ENCODE measurements around the gene MAN1A1. TPM values are rescaled to one million over a fixed set of nuclear protein-coding genes. Genes with fewer than 3 reads are reported as not detected.

Gene MAN1A1
- total and polyA plus RNA-seq, 2 of the 4 experiments (the other 2 are of a cell fraction) = 5.9 to 6.4 TPM

DNA sequence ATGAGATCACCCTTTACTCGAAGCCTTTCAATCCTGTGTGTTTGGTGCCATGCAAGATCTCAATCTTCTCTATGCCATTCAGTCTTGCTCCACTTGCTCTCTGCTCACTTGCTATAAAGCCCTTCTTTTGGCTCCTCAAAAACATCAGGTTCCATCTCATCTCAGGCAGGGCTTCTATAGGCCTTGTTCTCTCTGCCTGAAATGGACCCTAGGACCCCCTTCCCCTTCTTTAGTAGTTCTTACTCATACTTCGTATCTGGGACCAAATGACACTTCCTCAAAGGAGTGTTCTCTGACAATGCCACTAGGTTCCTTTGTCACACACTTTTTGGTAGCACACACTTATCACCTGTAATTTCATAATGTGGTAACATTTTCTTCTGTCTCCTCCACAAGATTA lies 154.4 kb downstream of the MAN1A1 start:
- H3K4ac ChIP-seq (ENCODE audit: low read depth, low read length) = no peak overlapping the region
- no peak overlapping the region for H3K4me3 ChIP-seq (ENCODE audit: insufficient read depth, low read depth, low read length)
- CTCF ChIA-PET = interaction anchor here (0.6 kb wide), 1 partner anchor 73 kb away, joined by 3 read pairs; no protein-coding TSS in a partner anchor
- H4K8ac ChIP-seq (ENCODE audit: low read depth in 2 of 2, low read length in 2 of 2) = no peak overlapping the region
- no peaks in the 10 kb centered on the region for H3K4me1 ChIP-seq (ENCODE audit: control insufficient read depth, insufficient read depth, low read length)
- no peak overlapping the region for H3K56ac ChIP-seq (ENCODE audit: extremely low read depth, insufficient read depth, low read length)
- no peak overlapping the region for H2BK5ac ChIP-seq (ENCODE audit: low read depth, low read length, poor library complexity, severe bottlenecking)
- POLR2A ChIA-PET (ENCODE audit: unreplicated experiment) = no interaction called here
- no peak overlapping the region for H2AK5ac ChIP-seq (ENCODE audit: low read depth, low read length)
- no peak overlapping the region for H4K91ac ChIP-seq (ENCODE audit: insufficient read depth, low read depth, low read length)
- no peak overlapping the region for H3K27ac ChIP-seq (ENCODE audit: insufficient read depth, low read length)
- H3K9me3 ChIP-seq (ENCODE audit: control insufficient read depth, insufficient read depth, low read length) = no peaks in the 10 kb centered on the region
- ATAC-seq (ENCODE audit: low read depth) = no peak
- in situ Hi-C loops (cut with MboI; ENCODE audit: low sequenced_read_pairs) (no loop called here), dilution Hi-C loops (cut with HindIII; ENCODE audit: low sequenced_read_pairs, unreplicated experiment) (no loop called here), intact Hi-C loops (cut with micrococcal nuclease) (no loop called here)
- H2BK15ac ChIP-seq (ENCODE audit: low read depth, low read length) = no peak overlapping the region
- H3K9me1 ChIP-seq (ENCODE audit: insufficient read depth, low read length) = no peaks in the 10 kb centered on the region
- no peak for DNase-seq
- H3K14ac ChIP-seq (replicated peaks; ENCODE audit: low read depth, low read length) = no peak overlapping the region
- no peak overlapping the region for H2BK120ac ChIP-seq (ENCODE audit: low read depth, low read length)
- no TSS peak for BruUV-seq (replicated peaks)
- no peaks in the 10 kb centered on the region for H3K27me3 ChIP-seq (ENCODE audit: control insufficient read depth, insufficient read depth, low read length)
- H3K9ac ChIP-seq (ENCODE audit: low read depth, low read length) = no peak overlapping the region
- no peak overlapping the region for H2AK9ac ChIP-seq (replicated peaks; ENCODE audit: low read depth, low read length, poor library complexity)
- no peak overlapping the region for H3K18ac ChIP-seq (ENCODE audit: low read depth, low read length)
- H2AFZ ChIP-seq (replicated peaks; ENCODE audit: low read length, poor library complexity) = no peak overlapping the region
- H3K4me2 ChIP-seq (ENCODE audit: low read depth, low read length) = no peak overlapping the region
- no peaks in the 10 kb centered on the region for H3K79me1 ChIP-seq (ENCODE audit: low read depth in 1 of 2, low read length in 2 of 2)
- WGBS, 2 experiments (ENCODE audit: extremely low coverage in 2 of 2, insufficient read length in 1 of 2) = 78% methylated on average over 1 of the region's 2 CpGs; no CpG with 5 or more reads in 1 of the 2 experiments
- H3K23ac ChIP-seq (ENCODE audit: low read depth, low read length) = no peak overlapping the region
- TF ChIP-seq CHD1 (IDR thresholded peaks at IDR 0.05; ENCODE audit: low read depth, low read length) = no peak
- TF ChIP-seq, protein P1, sequence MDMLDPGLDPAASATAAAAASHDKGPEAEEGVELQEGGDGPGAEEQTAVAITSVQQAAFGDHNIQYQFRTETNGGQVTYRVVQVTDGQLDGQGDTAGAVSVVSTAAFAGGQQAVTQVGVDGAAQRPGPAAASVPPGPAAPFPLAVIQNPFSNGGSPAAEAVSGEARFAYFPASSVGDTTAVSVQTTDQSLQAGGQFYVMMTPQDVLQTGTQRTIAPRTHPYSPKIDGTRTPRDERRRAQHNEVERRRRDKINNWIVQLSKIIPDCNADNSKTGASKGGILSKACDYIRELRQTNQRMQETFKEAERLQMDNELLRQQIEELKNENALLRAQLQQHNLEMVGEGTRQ (IDR thresholded peaks at IDR 0.05; ENCODE audit: low read depth, low read length) = no peak
- TF ChIP-seq, protein P2, sequence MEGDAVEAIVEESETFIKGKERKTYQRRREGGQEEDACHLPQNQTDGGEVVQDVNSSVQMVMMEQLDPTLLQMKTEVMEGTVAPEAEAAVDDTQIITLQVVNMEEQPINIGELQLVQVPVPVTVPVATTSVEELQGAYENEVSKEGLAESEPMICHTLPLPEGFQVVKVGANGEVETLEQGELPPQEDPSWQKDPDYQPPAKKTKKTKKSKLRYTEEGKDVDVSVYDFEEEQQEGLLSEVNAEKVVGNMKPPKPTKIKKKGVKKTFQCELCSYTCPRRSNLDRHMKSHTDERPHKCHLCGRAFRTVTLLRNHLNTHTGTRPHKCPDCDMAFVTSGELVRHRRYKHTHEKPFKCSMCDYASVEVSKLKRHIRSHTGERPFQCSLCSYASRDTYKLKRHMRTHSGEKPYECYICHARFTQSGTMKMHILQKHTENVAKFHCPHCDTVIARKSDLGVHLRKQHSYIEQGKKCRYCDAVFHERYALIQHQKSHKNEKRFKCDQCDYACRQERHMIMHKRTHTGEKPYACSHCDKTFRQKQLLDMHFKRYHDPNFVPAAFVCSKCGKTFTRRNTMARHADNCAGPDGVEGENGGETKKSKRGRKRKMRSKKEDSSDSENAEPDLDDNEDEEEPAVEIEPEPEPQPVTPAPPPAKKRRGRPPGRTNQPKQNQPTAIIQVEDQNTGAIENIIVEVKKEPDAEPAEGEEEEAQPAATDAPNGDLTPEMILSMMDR (conservative IDR thresholded peaks at IDR 0.05; ENCODE audit: low read depth, low read length) = no peak
- H3K36me3 ChIP-seq (ENCODE audit: control insufficient read depth, insufficient read depth, low read length) = peaks cover 2% of the 10 kb centered on the region; the same call in 1 of the 2 replicates
- H4K5ac ChIP-seq (ENCODE audit: low read depth, low read length) = no peak overlapping the region
- H2BK20ac ChIP-seq (ENCODE audit: low read depth, low read length) = no peak overlapping the region
- no peaks in the 10 kb centered on the region for H4K20me1 ChIP-seq (ENCODE audit: insufficient read depth, low read length)
